Endothelial cell of umbilical vein (primary cell): ENCODE measurements around the gene ITGA3. TPM values are rescaled to one million over a fixed set of nuclear protein-coding genes. Genes with fewer than 3 reads are reported as not detected.

Experiments
- BruUV-seq: library from RNA; stranded (reverse); fragments of 400-500 nt; replicated peaks from 2 replicates; lab custom pipeline; 2021; lab: Mats Ljungman, UMichigan
- CTCF ChIA-PET: fragments of 300-600, 350-600 bp; sonication (Branson Sonifier 250); formaldehyde crosslinking; loops from one replicate; lab custom pipeline; 2021; ENCODE audit warnings: antibody characterized with exemption, inconsistent platforms; lab: Charles Lee
- POLR2A ChIA-PET: fragments of 300-600, 350-600 bp; sonication (Branson Sonifier 250); formaldehyde crosslinking; loops from one replicate; lab custom pipeline; 2021; ENCODE audit warnings: antibody characterized with exemption, inconsistent platforms; lab: Charles Lee
- DNase-seq: peaks from one replicate; pipeline ENCODE4 v3.0.0-alpha.2; 2011; ENCODE audit warnings: low read depth, low spot score
- FAIRE-seq: peaks from 2 replicates; lab custom pipeline; 2011; peaks lifted over from hg19 to GRCh38; lab: Jason Lieb, UNC
- H2AFZ ChIP-seq: 2 replicates; pipeline ENCODE4 v1.6.0; 2012; ENCODE audit warnings: low read depth, low read length, control low read depth, inconsistent platforms
- H3K27ac ChIP-seq: 2 replicates; pipeline ENCODE4 v1.5.1; 2011; ENCODE audit warnings: low read depth, mild to moderate bottlenecking, control low read depth, low read length, moderate library complexity; ENCODE audit not compliant: insufficient read depth
- H3K27me3 ChIP-seq, 2 experiments: 2 replicates each; pipeline versions ENCODE4 v1.6.0 to v1.6.1; 2011; ENCODE audit warnings: low read length in 2 of 2, mixed read lengths in 1 of 2; ENCODE audit not compliant: control insufficient read depth in 2 of 2, insufficient read depth in 2 of 2
- H3K36me3 ChIP-seq, 2 experiments: 2 replicates in 1 of 2; 3 replicates in 1 of 2; pipeline ENCODE4 v1.5.1; 2011; ENCODE audit warnings: low read length in 2 of 2, mild to moderate bottlenecking in 1 of 2, moderate library complexity in 1 of 2; ENCODE audit not compliant: control insufficient read depth in 2 of 2, insufficient read depth in 2 of 2; ENCODE audit errors: extremely low read depth in 1 of 2
- H3K4me1 ChIP-seq: 3 replicates; pipeline ENCODE4 v1.5.1; 2011; ENCODE audit warnings: mild to moderate bottlenecking, low read length; ENCODE audit not compliant: control insufficient read depth, insufficient read depth; ENCODE audit errors: extremely low read depth
- H3K4me2 ChIP-seq: 2 replicates; pipeline ENCODE4 v1.6.1; 2011; ENCODE audit warnings: low read length, control low read depth, mixed read lengths; ENCODE audit not compliant: insufficient read depth
- H3K4me3 ChIP-seq, 3 experiments: fragments of 200-600 bp in 1 of 3; sonication (generic), shearing (Covaris generic) in 1 of 3; replicated peaks in 1 of 3; 2 replicates each; pipeline ENCODE4 v1.5.1; 2011 to 2016; ENCODE audit warnings: control low read depth in 3 of 3, low read length in 3 of 3, mild to moderate bottlenecking in 2 of 3, inconsistent platforms in 1 of 3, low read depth in 1 of 3, moderate library complexity in 1 of 3; ENCODE audit not compliant: insufficient read depth in 1 of 3
- H3K79me2 ChIP-seq: 2 replicates; pipeline ENCODE4 v1.6.0; 2012; ENCODE audit warnings: low read length, inconsistent platforms; ENCODE audit not compliant: control insufficient read depth, insufficient read depth
- H3K9ac ChIP-seq: replicated peaks from 2 replicates; pipeline ENCODE3; 2011; ENCODE audit warnings: low read length, control low read depth; ENCODE audit not compliant: insufficient read depth; ENCODE audit errors: extremely low read depth
- H3K9me1 ChIP-seq: replicated peaks from 3 replicates; pipeline ENCODE4 v1.6.0; 2011; ENCODE audit warnings: mild to moderate bottlenecking, low read length; ENCODE audit not compliant: control insufficient read depth, insufficient read depth; ENCODE audit errors: extremely low read depth
- H3K9me3 ChIP-seq: replicated peaks from 2 replicates; pipeline ENCODE4 v1.5.1; 2012; ENCODE audit warnings: low read length, inconsistent platforms; ENCODE audit not compliant: control insufficient read depth, insufficient read depth
- H4K20me1 ChIP-seq: replicated peaks from 2 replicates; pipeline ENCODE3; 2011; ENCODE audit warnings: mild to moderate bottlenecking, low read length; ENCODE audit not compliant: control insufficient read depth, insufficient read depth; ENCODE audit errors: extremely low read depth
- CTCF ChIP-seq, 2 donors: IDR thresholded peaks; 1 replicate in 1 of 2; 2 replicates in 1 of 2; pipeline ENCODE4 v1.5.1; 2011; ENCODE audit warnings: low read length in 2 of 2, mild to moderate bottlenecking in 2 of 2, moderate library complexity in 2 of 2, control low read depth in 1 of 2, inconsistent platforms in 1 of 2, low read depth in 1 of 2; ENCODE audit not compliant: insufficient read depth in 1 of 2; ENCODE audit errors: extremely low read depth in 1 of 2
- EZH2 ChIP-seq: IDR thresholded peaks from 2 replicates; pipeline ENCODE4 v1.6.1; 2012; ENCODE audit warnings: borderline replicate concordance, low read depth, mild to moderate bottlenecking, moderate library complexity, low read length, inconsistent platforms; ENCODE audit not compliant: severe bottlenecking
- FOS ChIP-seq: IDR thresholded peaks from 2 replicates; pipeline ENCODE4 v1.6.1; 2011; ENCODE audit warnings: mild to moderate bottlenecking, low read length, moderate library complexity, borderline replicate concordance; ENCODE audit not compliant: insufficient read depth
- GATA2 ChIP-seq: IDR thresholded peaks from 2 replicates; pipeline ENCODE4 v1.7.0; 2011; ENCODE audit warnings: low read depth, mild to moderate bottlenecking, moderate library complexity, mixed read lengths, low read length; ENCODE audit not compliant: insufficient read length, insufficient read depth
- JUN ChIP-seq: IDR thresholded peaks from 2 replicates; pipeline ENCODE4 v1.6.1; 2011; ENCODE audit warnings: borderline replicate concordance, low read depth; ENCODE audit not compliant: insufficient read length, insufficient read depth
- MAX ChIP-seq: IDR thresholded peaks from 2 replicates; pipeline ENCODE4 v1.6.1; 2011; ENCODE audit not compliant: insufficient read depth, insufficient read length
- MYC ChIP-seq: IDR thresholded peaks from one replicate; pipeline ENCODE4 v1.6.1; 2011; ENCODE audit warnings: mild to moderate bottlenecking, low read depth, low read length
- POLR2A ChIP-seq: IDR thresholded peaks from 2 replicates; pipeline ENCODE4 v1.6.1; 2012; ENCODE audit warnings: low read depth, mild to moderate bottlenecking, control low read depth, low read length
- POLR2AphosphoS5 ChIP-seq: IDR thresholded peaks from 2 replicates; pipeline ENCODE4 v1.6.1; 2012; ENCODE audit warnings: low read depth, mild to moderate bottlenecking, control low read depth, low read length, moderate library complexity; ENCODE audit not compliant: insufficient read depth
- dilution Hi-C: fragments of 300-500 bp; cut with MboI; formaldehyde crosslinking; loops from one replicate; pipeline ENCODE4 v1.15.0; 2019; ENCODE audit warnings: low sequenced_read_pairs; ENCODE audit not compliant: extremely low pct_ligation_motif_present
- intact Hi-C: fragments of 100-400 bp; cut with micrococcal nuclease; formaldehyde crosslinking; loops from one replicate; pipeline ENCODE4 v1.10.0; 2022
- polyA plus RNA-seq, 4 experiments: library from polyadenylated mRNA; depleted of rRNA in 3 of 4; stranded (reverse) in 3 of 4; unstranded in 1 of 4; fragments of >200 nt; gene quantifications; 2 replicates each; pipeline versions ENCODE4 v1.2.1 to v1.2.3, GENCODE V29; 2011 to 2012; ENCODE audit warnings: missing spikeins in 1 of 4
- total RNA-seq: library from RNA; stranded (reverse); gene quantifications from 2 replicates; pipeline ENCODE4 v1.2.3, GENCODE V29; 2021

The ITGA3 gene
- total and polyA plus RNA-seq, 2 donors (not counting 3 experiments of a cell fraction or from before 2014, with no cell fraction given) = 92.7 to 112 TPM

GRCh38 chr17:50111673-50112655 lies 56.1 kb downstream of the ITGA3 start:
- no peak overlapping the region for H3K27ac ChIP-seq
- dilution Hi-C loops = no loop called here
- DNase-seq (no peak), FAIRE-seq (no peak)
- no peaks in the 10 kb centered on the region for H3K79me2 ChIP-seq
- no peak overlapping the region for H3K4me2 ChIP-seq
- H4K20me1 ChIP-seq = no peaks in the 10 kb centered on the region
- no peak overlapping the region for H3K9ac ChIP-seq
- ChIA-PET POLR2A (no interaction called here), CTCF (interaction anchor here (0.7 to 2.3 kb wide), 8 partner anchors 11 to 186 kb away, joined by 3 to 16 read pairs (median 4); no protein-coding TSS in a partner anchor)
- no peak overlapping the region for H2AFZ ChIP-seq
- H3K27me3 ChIP-seq = no peaks in the 10 kb centered on the region
- TF ChIP-seq JUN = no peak
- no peak for TF ChIP-seq POLR2A
- TF ChIP-seq CTCF (IDR thresholded peaks at IDR 0.05; ENCODE audit: extremely low read depth in 1 of 2, insufficient read depth in 1 of 2, low read depth in 1 of 2, low read length in 2 of 2) = no peak
- TF ChIP-seq FOS = no peak
- no peak for TF ChIP-seq GATA2
- TF ChIP-seq POLR2AphosphoS5 = no peak
- TF ChIP-seq EZH2 = no peak
- no peak for TF ChIP-seq MAX
- TF ChIP-seq MYC = no peak
- no peak overlapping the region for H3K4me3 ChIP-seq
- H3K9me3 ChIP-seq = no peaks in the 10 kb centered on the region
- no peaks in the 10 kb centered on the region for H3K9me1 ChIP-seq
- peaks cover 0 to 4% of the 10 kb centered on the region in 2 experiments for H3K36me3 ChIP-seq
- intact Hi-C loops = loop anchor here (10.0 kb wide), 1 partner anchor 153 kb away; no protein-coding TSS in a partner anchor
- BruUV-seq = no TSS peak
- no peaks in the 10 kb centered on the region for H3K4me1 ChIP-seq
